Measurements from ENCODE around the gene APOM.

APOM gene

DNA sequence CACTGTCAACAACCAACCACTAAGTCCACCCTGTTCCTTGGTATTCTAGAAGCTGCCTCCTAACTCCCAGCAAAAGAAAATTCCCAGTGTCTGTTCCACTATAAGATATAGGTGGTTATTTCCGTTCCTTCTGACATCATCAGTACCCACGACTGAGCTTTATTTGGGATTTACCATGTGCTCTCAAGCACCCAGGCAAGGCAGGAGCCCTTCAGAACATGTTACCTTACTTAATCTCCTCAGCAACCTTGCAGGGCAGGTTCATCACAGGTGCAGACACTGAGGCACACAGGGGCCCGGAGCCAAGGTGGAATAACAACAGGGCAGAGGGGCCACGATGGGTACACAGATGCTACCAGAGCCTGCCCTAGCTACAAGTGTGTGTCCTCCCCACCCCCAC lies 36.7 kb downstream of the APOM start:
- in situ Hi-C loops (cut with MboI; ENCODE audit: low pct_unique_long_range_greater_than_20kb, low sequenced_read_pairs, unreplicated experiment), result no loop called here
- TF ChIP-seq, protein P1, sequence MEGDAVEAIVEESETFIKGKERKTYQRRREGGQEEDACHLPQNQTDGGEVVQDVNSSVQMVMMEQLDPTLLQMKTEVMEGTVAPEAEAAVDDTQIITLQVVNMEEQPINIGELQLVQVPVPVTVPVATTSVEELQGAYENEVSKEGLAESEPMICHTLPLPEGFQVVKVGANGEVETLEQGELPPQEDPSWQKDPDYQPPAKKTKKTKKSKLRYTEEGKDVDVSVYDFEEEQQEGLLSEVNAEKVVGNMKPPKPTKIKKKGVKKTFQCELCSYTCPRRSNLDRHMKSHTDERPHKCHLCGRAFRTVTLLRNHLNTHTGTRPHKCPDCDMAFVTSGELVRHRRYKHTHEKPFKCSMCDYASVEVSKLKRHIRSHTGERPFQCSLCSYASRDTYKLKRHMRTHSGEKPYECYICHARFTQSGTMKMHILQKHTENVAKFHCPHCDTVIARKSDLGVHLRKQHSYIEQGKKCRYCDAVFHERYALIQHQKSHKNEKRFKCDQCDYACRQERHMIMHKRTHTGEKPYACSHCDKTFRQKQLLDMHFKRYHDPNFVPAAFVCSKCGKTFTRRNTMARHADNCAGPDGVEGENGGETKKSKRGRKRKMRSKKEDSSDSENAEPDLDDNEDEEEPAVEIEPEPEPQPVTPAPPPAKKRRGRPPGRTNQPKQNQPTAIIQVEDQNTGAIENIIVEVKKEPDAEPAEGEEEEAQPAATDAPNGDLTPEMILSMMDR (IDR thresholded peaks at IDR 0.05; ENCODE audit: extremely low read depth, insufficient read depth, missing control alignments), result no peak
- no peak for DNase-seq (ENCODE audit: low spot score)

DNA sequence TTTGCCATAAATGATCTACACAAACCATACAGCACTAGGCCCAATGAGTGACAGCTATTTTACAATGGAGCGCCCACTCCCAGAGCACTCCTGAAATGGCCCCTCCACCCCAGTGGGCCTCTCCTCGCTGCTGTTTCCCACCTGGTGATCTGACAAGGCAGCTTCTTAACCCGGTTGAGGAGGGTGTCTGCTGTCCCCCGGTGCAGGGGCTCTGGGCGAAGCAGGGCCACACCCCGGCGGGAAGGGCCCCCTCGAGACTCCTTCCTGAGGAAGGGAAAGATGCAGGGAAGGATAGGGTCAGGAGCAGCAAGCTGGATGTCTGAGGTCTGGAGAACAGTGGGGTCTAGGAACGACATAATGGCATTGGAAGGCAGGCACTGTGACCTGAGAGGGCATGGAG lies 37.2 kb downstream of the APOM start:
- in situ Hi-C loops (cut with MboI; ENCODE audit: low pct_unique_long_range_greater_than_20kb, low sequenced_read_pairs, unreplicated experiment), result no loop called here
- TF ChIP-seq, protein P1 (IDR thresholded peaks at IDR 0.05; ENCODE audit: extremely low read depth, insufficient read depth, missing control alignments), result no peak
- DNase-seq (ENCODE audit: low spot score), result no peak

DNA sequence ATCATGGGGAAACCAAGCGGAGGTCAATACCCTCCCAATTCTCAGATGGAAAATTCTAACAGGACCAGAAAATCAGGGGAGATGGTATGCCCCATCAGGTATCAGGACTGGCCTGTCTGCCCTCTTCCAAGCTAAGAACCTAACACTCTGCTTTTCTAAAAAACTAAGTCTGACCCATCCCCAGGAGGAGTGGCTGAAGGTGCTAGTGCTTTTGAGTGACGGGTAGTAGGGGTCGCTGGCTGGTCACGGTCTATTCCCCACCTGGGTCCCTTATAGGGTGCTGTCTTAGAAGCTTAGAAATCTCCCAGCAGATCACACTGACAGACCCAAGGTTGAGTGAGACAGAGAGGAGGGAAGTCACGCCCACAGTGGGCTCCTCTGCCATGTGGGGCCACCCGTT lies 37.8 kb downstream of the APOM start:
- TF ChIP-seq, protein P1 (IDR thresholded peaks at IDR 0.05; ENCODE audit: extremely low read depth, insufficient read depth, missing control alignments), result no peak

DNA sequence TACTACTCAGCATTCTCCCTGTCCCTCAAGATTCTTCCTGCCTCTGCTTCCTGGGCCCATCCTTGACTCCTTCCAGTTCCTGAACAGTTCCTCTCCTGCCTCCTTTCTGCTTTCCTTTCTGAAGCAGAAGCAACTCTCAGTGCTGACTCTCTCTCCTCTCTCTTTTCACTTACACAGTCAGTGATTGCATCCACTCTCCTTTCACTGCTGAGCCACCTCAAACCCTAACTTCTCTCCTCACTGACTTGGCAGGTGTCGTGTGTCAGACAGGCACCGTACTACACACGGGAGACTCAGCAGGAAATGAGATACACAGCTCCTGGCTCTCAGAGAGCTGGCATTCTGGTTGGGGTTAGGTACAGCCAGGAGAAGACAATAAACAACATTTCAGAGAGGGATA lies 41.9 kb downstream of the APOM start:
- TF ChIP-seq, protein P1 (IDR thresholded peaks at IDR 0.05; ENCODE audit: extremely low read depth, insufficient read depth, missing control alignments), result no peak
- in situ Hi-C loops (cut with MboI; ENCODE audit: low pct_unique_long_range_greater_than_20kb, low sequenced_read_pairs, unreplicated experiment), result no loop called here
- DNase-seq (ENCODE audit: low spot score), result no peak

More for the DNA sequence above, 37.8 kb downstream of the APOM start:
- DNase-seq (ENCODE audit: low spot score), result no peak
- in situ Hi-C loops (cut with MboI; ENCODE audit: low pct_unique_long_range_greater_than_20kb, low sequenced_read_pairs, unreplicated experiment), result no loop called here

DNA sequence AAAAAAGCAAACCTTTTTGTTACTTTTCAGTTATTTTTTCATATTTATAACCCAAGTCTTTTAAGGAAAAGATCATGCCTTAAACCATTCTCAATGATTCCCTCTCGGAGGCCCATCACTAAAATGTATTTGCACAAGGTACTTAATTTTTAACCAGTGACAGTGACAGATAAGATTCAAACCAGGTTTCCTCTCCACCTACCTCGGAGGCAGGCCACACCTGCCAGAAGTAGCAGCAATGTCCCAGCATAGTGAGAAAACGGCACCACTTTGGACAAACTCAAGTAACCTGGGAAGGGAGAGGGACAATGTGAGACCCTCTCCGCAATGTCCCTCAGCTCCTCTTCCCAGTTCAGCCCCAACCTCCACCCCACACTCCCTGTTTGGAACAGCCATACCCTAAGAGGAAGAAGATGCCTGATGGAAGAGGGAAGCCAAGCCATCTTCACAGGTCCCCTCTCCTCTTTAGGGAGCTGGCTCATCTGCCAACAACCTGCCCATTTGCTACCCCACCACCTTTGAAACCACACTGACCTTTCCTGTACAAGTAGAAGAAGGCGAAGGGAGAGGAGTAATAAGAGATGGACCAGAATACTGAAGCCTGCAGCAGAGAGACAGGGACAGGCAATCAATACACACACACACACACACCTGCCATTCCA lies 45.2 kb downstream of the APOM start:
- TF ChIP-seq, protein P1 (IDR thresholded peaks at IDR 0.05; ENCODE audit: extremely low read depth, insufficient read depth, missing control alignments), result no peak
- in situ Hi-C loops (cut with MboI; ENCODE audit: low pct_unique_long_range_greater_than_20kb, low sequenced_read_pairs, unreplicated experiment), result no loop called here
- no peak for DNase-seq (ENCODE audit: low spot score)

DNA sequence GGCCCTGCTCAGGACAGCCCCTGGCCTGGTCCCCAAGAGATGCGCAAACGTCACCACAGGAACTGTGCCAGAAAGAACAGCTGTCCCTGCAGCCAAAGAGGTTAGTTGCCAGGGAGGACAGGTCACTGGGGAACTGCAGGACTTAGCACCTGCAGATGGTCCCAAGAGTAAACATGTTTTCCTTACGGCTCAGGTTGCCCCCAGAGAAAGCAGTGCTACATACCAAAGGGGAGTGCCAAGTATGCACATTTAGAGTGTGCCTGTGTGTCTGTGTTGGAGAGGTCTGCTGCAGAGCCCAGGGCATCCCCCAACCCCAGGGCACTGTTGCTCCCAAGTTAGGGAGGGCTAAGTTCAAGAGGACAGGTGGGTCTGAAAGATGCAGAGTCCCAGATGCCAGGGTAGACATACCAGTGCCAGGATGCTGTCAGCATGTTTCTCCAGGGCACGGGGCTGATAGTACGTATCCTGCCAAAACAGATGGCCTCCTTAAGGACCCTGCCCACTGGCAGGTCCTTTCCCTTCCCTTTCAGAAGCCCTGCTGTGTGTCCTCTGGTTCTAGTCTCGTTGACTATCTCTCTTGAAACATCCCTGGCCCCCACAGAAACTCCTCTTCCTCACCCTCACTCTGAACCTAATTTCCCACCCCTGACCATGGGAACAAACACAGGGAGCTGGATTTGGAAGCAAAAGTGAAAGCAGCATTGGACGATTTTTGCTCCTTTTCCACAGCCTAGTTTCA lies 46.1 kb downstream of the APOM start:
- in situ Hi-C loops (cut with MboI; ENCODE audit: low pct_unique_long_range_greater_than_20kb, low sequenced_read_pairs, unreplicated experiment), result no loop called here
- DNase-seq (ENCODE audit: low spot score), result no peak
- TF ChIP-seq, protein P1 (IDR thresholded peaks at IDR 0.05; ENCODE audit: extremely low read depth, insufficient read depth, missing control alignments), result no peak

Data from GM13977 (cell line).